ENCODE measurements around the gene ALOX12.

GRCh38 chr17:6996256-6997011 is 585 bp downstream of the ALOX12 start:
- no peak for TF ChIP-seq CTCF (IDR thresholded peaks at IDR 0.05; ENCODE audit: low read depth, low read length, missing input control)
- TF ChIP-seq RXRA (IDR thresholded peaks at IDR 0.05) = no peak
- TF ChIP-seq RAD21 (IDR thresholded peaks at IDR 0.05) = no peak
- no peak for TF ChIP-seq JUND (IDR thresholded peaks at IDR 0.05)

All from liver (tissue), 3 donors.